ENCODE results near the gene EMX2.

Gene EMX2

GRCh38 chr10:117544711-117545140 lies 2.2 kb downstream of the EMX2 start:
- H3K36me3 ChIP-seq (ENCODE audit: control insufficient read depth in 1 of 2, insufficient read depth in 2 of 2, low read length in 2 of 2) = no peaks in the 10 kb centered on the region
- H3K4me1 ChIP-seq (ENCODE audit: control insufficient read depth in 1 of 2, insufficient read depth in 2 of 2, low read length in 2 of 2) = peaks cover 0 to 8% of the 10 kb centered on the region in 2 experiments
- no peaks in the 10 kb centered on the region for H3K79me1 ChIP-seq (ENCODE audit: low read length)
- peak overlapping the region; percentile 23 for H3K4me2 ChIP-seq (ENCODE audit: low read length)
- H3K14ac ChIP-seq (ENCODE audit: low read length) = no peak overlapping the region
- H3K79me2 ChIP-seq (ENCODE audit: control insufficient read depth, insufficient read depth, low read length, poor library complexity) = no peaks in the 10 kb centered on the region
- no peak overlapping the region for H2AFZ ChIP-seq (ENCODE audit: insufficient read depth, low read length, poor library complexity)
- H3K4ac ChIP-seq (ENCODE audit: low read depth, low read length) = no peak overlapping the region
- no peak overlapping the region for H4K91ac ChIP-seq (ENCODE audit: low read depth, low read length)
- no peak overlapping the region for H3K23ac ChIP-seq (ENCODE audit: low read length)
- H4K8ac ChIP-seq (ENCODE audit: low read depth, low read length) = no peak overlapping the region
- no peak overlapping the region for H2BK12ac ChIP-seq (ENCODE audit: low read length)
- H3K27ac ChIP-seq (ENCODE audit: low read depth, low read length) = no peak overlapping the region
- H3K18ac ChIP-seq (ENCODE audit: low read length) = no peak overlapping the region
- no CpG with 5 or more reads among the region's 29 CpGs for WGBS (ENCODE audit: extremely low coverage, insufficient coverage, insufficient read length)
- H3K9ac ChIP-seq (ENCODE audit: low read length) = no peak overlapping the region
- no peak overlapping the region for H2BK5ac ChIP-seq (ENCODE audit: low read depth, low read length, poor library complexity)
- DNase-seq = no peak
- H3K4me3 ChIP-seq (ENCODE audit: low read depth, low read length) = no peak overlapping the region
- peaks cover 89% of the 10 kb centered on the region for H3K27me3 ChIP-seq (ENCODE audit: insufficient read depth, low read length)
- H2AK5ac ChIP-seq (ENCODE audit: low read length) = no peak overlapping the region
- H2BK120ac ChIP-seq (ENCODE audit: insufficient read depth, low read length, poor library complexity) = no peak overlapping the region
- H4K12ac ChIP-seq (ENCODE audit: low read depth, low read length) = no peak overlapping the region
- H3K9me3 ChIP-seq (ENCODE audit: insufficient read depth, low read depth, low read length) = peaks cover 2% of the 10 kb centered on the region

- no peak overlapping the region for H2BK5ac ChIP-seq (ENCODE audit: low read depth, low read length, poor library complexity)
- H3K9me3 ChIP-seq (ENCODE audit: insufficient read depth, low read depth, low read length) = peaks cover 2% of the 10 kb centered on the region
- no peak overlapping the region for H3K4ac ChIP-seq (ENCODE audit: low read depth, low read length)
- H3K27ac ChIP-seq (ENCODE audit: low read depth, low read length) = no peak overlapping the region
- H3K4me1 ChIP-seq (ENCODE audit: control insufficient read depth in 1 of 2, insufficient read depth in 2 of 2, low read length in 2 of 2) = peaks cover 0 to 8% of the 10 kb centered on the region in 2 experiments
- H4K12ac ChIP-seq (ENCODE audit: low read depth, low read length) = no peak overlapping the region
- H3K23ac ChIP-seq (ENCODE audit: low read length) = no peak overlapping the region
- no peak overlapping the region for H2AK5ac ChIP-seq (ENCODE audit: low read length)
- no peak overlapping the region for H3K18ac ChIP-seq (ENCODE audit: low read length)
- H2BK12ac ChIP-seq (ENCODE audit: low read length) = no peak overlapping the region
- DNase-seq = no peak
- no peaks in the 10 kb centered on the region for H3K79me2 ChIP-seq (ENCODE audit: control insufficient read depth, insufficient read depth, low read length, poor library complexity)
- H3K4me3 ChIP-seq (ENCODE audit: low read depth, low read length) = no peak overlapping the region
- H4K8ac ChIP-seq (ENCODE audit: low read depth, low read length) = no peak overlapping the region
- no peaks in the 10 kb centered on the region for H3K79me1 ChIP-seq (ENCODE audit: low read length)
- peak overlapping the region; percentile 3 for H2AFZ ChIP-seq (ENCODE audit: insufficient read depth, low read length, poor library complexity)
- no peak overlapping the region for H2BK120ac ChIP-seq (ENCODE audit: insufficient read depth, low read length, poor library complexity)
- H3K14ac ChIP-seq (ENCODE audit: low read length) = no peak overlapping the region
- no peak overlapping the region for H3K9ac ChIP-seq (ENCODE audit: low read length)
- no peaks in the 10 kb centered on the region for H3K36me3 ChIP-seq (ENCODE audit: control insufficient read depth in 1 of 2, insufficient read depth in 2 of 2, low read length in 2 of 2)
- H3K4me2 ChIP-seq (ENCODE audit: low read length) = peak overlapping the region; percentile 23
- H3K27me3 ChIP-seq (ENCODE audit: insufficient read depth, low read length) = peaks cover 86% of the 10 kb centered on the region
- H4K91ac ChIP-seq (ENCODE audit: low read depth, low read length) = no peak overlapping the region
- WGBS (ENCODE audit: extremely low coverage, insufficient coverage, insufficient read length) = no CpG with 5 or more reads among the region's 67 CpGs
Observed at GRCh38 chr10:117545141-117546019, 2.8 kb downstream of the EMX2 start.

- H2BK5ac ChIP-seq (ENCODE audit: low read depth, low read length, poor library complexity) = no peak overlapping the region
- H3K4me3 ChIP-seq (ENCODE audit: low read depth, low read length) = no peak overlapping the region
- H3K79me2 ChIP-seq (ENCODE audit: control insufficient read depth, insufficient read depth, low read length, poor library complexity) = no peaks in the 10 kb centered on the region
- no peak for DNase-seq
- no peak overlapping the region for H3K9ac ChIP-seq (ENCODE audit: low read length)
- no peak overlapping the region for H4K8ac ChIP-seq (ENCODE audit: low read depth, low read length)
- H3K36me3 ChIP-seq (ENCODE audit: control insufficient read depth in 1 of 2, insufficient read depth in 2 of 2, low read length in 2 of 2) = no peaks in the 10 kb centered on the region
- no peak overlapping the region for H3K14ac ChIP-seq (ENCODE audit: low read length)
- peaks cover 83% of the 10 kb centered on the region for H3K27me3 ChIP-seq (ENCODE audit: insufficient read depth, low read length)
- no peaks in the 10 kb centered on the region for H3K79me1 ChIP-seq (ENCODE audit: low read length)
- H3K23ac ChIP-seq (ENCODE audit: low read length) = no peak overlapping the region
- no peak overlapping the region for H2BK120ac ChIP-seq (ENCODE audit: insufficient read depth, low read length, poor library complexity)
- no peak overlapping the region for H2AFZ ChIP-seq (ENCODE audit: insufficient read depth, low read length, poor library complexity)
- WGBS (ENCODE audit: extremely low coverage, insufficient coverage, insufficient read length) = no CpG with 5 or more reads among the region's 16 CpGs
- no peak overlapping the region for H3K4ac ChIP-seq (ENCODE audit: low read depth, low read length)
- H3K4me2 ChIP-seq (ENCODE audit: low read length) = no peak overlapping the region
- no peak overlapping the region for H4K91ac ChIP-seq (ENCODE audit: low read depth, low read length)
- H3K4me1 ChIP-seq (ENCODE audit: control insufficient read depth in 1 of 2, insufficient read depth in 2 of 2, low read length in 2 of 2) = peaks cover 0 to 8% of the 10 kb centered on the region in 2 experiments
- H3K18ac ChIP-seq (ENCODE audit: low read length) = no peak overlapping the region
- H3K27ac ChIP-seq (ENCODE audit: low read depth, low read length) = no peak overlapping the region
- H2AK5ac ChIP-seq (ENCODE audit: low read length) = no peak overlapping the region
- H4K12ac ChIP-seq (ENCODE audit: low read depth, low read length) = no peak overlapping the region
- peaks cover 2% of the 10 kb centered on the region for H3K9me3 ChIP-seq (ENCODE audit: insufficient read depth, low read depth, low read length)
- H2BK12ac ChIP-seq (ENCODE audit: low read length) = no peak overlapping the region
Observed at GRCh38 chr10:117546020-117546580, 3.6 kb downstream of the EMX2 start.

- Histone ChIP-seq H3K27ac (ENCODE audit: low read depth, low read length) (no peak overlapping the region), H3K36me3 (ENCODE audit: control insufficient read depth in 1 of 2, insufficient read depth in 2 of 2, low read length in 2 of 2) (no peaks in the 10 kb centered on the region), H3K4ac (ENCODE audit: low read depth, low read length) (no peak overlapping the region), H2BK120ac (ENCODE audit: insufficient read depth, low read length, poor library complexity) (no peak overlapping the region), H2AFZ (ENCODE audit: insufficient read depth, low read length, poor library complexity) (no peak overlapping the region), H2BK12ac (ENCODE audit: low read length) (no peak overlapping the region), H3K23ac (ENCODE audit: low read length) (no peak overlapping the region), H4K8ac (ENCODE audit: low read depth, low read length) (no peak overlapping the region), H3K4me1 (ENCODE audit: control insufficient read depth in 1 of 2, insufficient read depth in 2 of 2, low read length in 2 of 2) (peaks cover 0 to 8% of the 10 kb centered on the region in 2 experiments), H3K79me2 (ENCODE audit: control insufficient read depth, insufficient read depth, low read length, poor library complexity) (no peaks in the 10 kb centered on the region), H4K91ac (ENCODE audit: low read depth, low read length) (no peak overlapping the region), H3K14ac (ENCODE audit: low read length) (no peak overlapping the region), H2AK5ac (ENCODE audit: low read length) (no peak overlapping the region), H3K9ac (ENCODE audit: low read length) (no peak overlapping the region), H2BK5ac (ENCODE audit: low read depth, low read length, poor library complexity) (no peak overlapping the region), H3K9me3 (ENCODE audit: insufficient read depth, low read depth, low read length) (peaks cover 3% of the 10 kb centered on the region), H3K4me3 (ENCODE audit: low read depth, low read length) (no peak overlapping the region), H3K27me3 (ENCODE audit: insufficient read depth, low read length) (peaks cover 85% of the 10 kb centered on the region), H4K12ac (ENCODE audit: low read depth, low read length) (no peak overlapping the region), H3K79me1 (ENCODE audit: low read length) (no peaks in the 10 kb centered on the region), H3K4me2 (ENCODE audit: low read length) (no peak overlapping the region), H3K18ac (ENCODE audit: low read length) (no peak overlapping the region)
- no peak for DNase-seq
- whole genome bisulfite sequencing (ENCODE audit: extremely low coverage, insufficient coverage, insufficient read length) = no CpG with 5 or more reads among the region's 29 CpGs
Observed at GRCh38 chr10:117546581-117547015, 4.1 kb downstream of the EMX2 start.
